IPS-18c (cell line): ENCODE results near the gene OBSCN.

Source experiments
- H3K4me3 ChIP-seq: 2 replicates; pipeline ENCODE4 v1.7.0; 2013; ENCODE audit warnings: low read depth, mild to moderate bottlenecking, low read length, moderate library complexity; ENCODE audit not compliant: insufficient read depth
- H3K9me3 ChIP-seq: one replicate; pipeline ENCODE4 v1.6.1; 2013; ENCODE audit warnings: mild to moderate bottlenecking, low read length, moderate library complexity; ENCODE audit not compliant: control insufficient read depth, insufficient read depth

OBSCN gene

DNA sequence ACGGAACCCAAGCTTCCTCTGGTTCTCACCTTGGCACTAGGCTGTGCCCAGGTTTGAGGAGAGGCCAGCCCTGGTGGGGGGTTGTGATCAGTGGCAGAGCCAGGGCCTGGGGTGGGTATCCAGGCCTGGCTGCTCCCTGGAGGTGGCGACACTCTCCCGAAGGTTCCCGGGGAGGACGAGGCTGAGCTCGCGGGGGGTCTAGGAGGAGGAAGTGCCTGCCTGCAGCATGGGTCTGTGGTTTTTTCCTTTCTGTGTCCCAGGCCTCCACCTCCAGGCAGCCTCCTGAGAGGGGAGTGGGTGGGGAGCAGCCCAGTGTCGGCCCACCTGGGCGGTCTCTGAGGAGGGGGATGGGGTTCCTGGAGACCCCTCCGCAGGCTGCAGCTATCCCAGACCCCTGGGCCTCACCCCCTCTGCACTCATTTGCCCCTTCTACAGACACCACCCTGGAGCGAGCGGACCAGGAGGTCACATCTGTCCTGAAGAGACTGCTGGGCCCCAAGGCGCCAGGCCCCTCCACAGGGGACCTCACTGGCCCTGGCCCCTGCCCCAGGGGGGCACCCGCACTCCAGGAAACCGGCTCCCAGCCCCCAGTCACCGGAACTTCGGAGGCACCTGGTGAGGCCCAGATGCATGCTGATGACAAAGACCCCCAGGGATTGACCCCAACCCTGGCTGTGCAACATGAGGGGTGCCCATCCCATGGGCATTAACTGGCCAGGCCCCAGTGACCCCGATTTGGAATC, 154.5 kb downstream of the OBSCN start:
- H3K9me3 ChIP-seq, result no peaks in the 10 kb centered on the region
- H3K4me3 ChIP-seq, result no peak overlapping the region

DNA sequence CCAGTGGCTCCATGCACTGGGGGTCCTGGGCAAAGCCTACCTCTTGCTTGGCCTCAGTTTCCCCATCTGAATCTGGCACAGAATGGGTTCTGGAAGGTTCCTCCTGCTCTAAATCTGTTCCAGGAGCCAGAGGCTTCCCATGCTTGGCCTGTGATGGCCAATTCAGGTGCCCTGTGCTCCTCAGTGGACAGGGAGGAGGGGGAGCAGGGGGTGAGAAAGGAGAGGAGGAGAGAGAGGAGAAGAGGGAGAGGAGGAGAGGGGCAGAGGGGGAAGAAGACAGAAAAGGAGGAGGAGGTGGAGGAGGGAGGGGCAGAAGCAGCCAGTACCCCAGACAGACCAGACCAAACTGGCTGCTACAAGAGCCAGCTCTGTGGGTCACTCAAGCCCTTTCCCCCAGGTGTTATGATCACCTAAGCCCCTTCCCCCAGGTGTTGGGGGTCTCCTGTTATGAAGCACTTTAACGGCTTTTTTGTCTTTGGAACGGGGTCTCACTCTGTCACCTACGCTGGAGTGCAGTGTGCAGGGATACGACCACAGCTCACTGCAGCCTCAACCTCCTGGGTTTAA, 155.1 kb downstream of the OBSCN start:
- Histone ChIP-seq H3K4me3 (no peak overlapping the region), H3K9me3 (no peaks in the 10 kb centered on the region)

DNA sequence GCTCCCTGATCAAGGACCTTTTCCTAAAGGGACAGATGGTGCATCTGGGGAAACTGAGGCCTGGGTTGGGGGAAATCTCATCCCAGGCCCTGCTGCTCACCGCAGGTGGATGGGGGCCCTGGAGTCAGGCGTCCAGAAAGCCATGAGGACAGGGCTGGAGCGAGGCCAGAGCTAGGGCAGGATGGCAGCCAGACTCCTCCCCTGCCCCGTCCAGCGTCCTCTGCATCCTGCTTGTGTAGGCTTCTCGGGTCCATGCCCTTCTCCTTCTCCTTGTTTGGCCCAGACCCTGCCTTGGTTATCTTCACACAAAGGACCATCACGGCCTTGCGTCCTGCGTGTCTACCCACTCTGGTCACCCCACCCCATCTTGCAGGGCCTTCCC, 155.8 kb downstream of the OBSCN start:
- no peaks in the 10 kb centered on the region for H3K9me3 ChIP-seq
- no peak overlapping the region for H3K4me3 ChIP-seq

DNA sequence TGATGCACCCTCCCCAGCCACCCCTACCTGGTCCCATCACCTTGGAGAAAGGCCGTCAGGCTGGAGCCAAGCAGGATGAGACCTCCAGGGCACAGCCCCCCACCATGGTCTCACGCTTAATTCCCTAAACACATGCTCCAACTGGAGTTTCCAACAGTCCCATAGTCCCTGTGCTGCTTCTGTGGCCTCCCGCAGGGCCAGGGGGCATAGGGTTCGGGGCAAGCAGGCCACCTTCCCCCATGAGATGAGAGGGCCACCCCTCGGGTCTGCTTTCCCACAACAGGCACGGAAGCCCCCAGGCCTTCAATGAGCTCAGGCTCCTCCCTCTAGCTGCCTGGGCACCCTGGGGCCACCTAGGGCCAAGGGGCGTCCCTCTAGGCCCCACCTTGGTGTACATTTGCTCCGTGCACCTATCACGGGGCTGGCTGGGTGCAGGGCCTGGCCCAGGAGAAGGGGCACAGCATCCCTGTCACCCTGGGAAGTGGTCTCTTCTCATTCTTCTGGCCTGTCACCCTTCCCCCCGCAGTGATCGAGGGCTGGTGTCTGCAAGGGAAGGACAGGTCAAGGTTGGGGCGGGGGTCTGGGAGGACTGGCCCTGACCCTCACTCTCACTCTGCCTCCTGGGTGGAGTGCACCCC, 156.3 kb downstream of the OBSCN start:
- Histone ChIP-seq H3K4me3 (no peak overlapping the region), H3K9me3 (no peaks in the 10 kb centered on the region)

DNA sequence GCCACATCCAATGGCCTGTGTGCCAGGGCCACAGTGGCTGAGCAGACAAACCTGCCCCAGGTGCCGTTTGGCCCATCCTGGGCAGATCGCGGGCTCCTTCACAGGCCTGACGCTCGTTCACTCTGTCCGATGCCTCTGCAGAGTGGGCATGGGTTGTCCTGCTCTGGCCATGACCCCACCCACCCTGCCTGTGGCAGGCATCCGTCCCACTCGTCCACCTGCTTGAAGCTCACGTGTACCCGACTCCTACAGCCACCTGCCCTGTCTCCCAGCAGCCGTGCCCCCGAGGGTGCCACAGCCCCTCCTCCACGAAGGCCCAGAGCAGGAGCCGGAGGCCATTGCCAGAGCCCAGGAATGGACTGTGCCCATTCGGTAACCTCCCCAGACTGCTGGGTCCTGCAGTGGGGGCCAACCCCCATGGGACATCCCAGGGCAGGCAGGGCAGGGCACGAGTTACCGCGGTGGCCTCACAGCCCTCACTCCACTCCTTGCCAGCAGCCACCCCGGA, 156.9 kb downstream of the OBSCN start:
- Histone ChIP-seq H3K9me3 (no peaks in the 10 kb centered on the region), H3K4me3 (no peak overlapping the region)

DNA sequence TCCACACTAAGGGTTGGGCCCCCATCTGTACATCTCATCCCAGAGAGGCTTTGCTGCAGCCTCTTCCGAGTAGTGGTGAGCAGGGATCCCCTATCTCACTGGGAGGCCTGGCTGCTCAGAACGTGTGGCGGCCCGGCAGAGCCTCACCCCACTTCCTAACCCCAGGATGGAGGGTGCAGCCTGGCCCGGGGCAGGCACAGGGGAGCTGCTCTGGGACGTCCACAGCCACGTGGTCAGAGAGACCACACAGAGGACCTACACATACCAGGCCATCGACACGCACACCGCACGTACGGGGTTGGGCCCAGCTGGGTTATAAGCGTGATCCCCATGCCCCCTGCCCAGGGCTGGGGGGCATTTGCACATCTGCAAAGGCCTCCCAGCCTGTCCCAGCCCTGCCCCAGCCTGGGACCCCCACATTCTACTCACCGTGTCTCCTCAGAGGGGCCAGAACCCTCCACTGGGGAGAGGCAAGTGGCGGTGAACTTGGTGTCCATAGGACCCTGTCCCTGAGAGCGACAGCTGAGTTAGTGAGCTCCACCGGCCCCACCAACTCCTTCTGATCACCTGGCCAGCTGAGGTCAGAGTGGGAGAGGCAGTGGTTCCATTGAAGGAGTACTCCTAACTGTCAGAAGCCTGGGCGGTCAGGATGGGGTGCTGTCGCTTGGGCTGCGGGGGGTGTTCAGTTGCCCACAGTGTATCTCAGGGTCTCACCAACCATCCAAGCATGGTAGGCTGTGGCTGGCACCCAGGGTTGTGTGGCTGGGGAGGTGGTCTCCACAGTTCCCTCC, 157.6 kb downstream of the OBSCN start:
- Histone ChIP-seq H3K9me3 (no peaks in the 10 kb centered on the region), H3K4me3 (no peak overlapping the region)

DNA sequence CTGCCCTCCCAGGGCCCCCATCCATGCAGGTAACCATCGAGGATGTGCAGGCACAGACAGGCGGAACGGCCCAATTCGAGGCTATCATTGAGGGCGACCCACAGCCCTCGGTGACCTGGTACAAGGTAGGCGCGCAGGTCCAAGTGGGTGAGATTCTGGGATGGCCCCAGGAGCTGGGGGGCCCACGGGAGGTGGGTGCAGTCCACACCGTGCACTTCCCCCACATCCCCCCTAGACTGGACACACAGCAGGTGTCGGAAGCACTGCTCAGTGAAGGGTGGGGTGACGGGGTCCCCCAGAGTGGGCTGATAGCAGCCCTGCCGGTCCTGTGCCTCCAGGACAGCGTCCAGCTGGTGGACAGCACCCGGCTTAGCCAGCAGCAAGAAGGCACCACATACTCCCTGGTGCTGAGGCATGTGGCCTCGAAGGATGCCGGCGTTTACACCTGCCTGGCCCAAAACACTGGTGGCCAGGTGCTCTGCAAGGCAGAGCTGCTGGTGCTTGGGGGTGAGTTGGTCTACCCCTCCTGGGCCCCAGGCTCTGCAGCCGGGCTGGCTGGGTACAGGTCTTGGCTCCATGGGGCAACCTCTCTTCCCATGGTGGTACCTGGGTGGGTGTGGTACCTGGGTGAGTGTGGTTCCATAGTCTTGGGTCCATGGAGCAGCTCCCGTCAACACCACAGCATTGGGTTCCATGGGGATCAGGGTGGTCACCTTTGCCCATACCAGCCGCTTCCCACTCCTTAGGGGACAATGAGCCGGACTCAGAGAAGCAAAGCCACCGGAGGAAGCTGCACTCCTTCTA, 158.4 kb downstream of the OBSCN start:
- Histone ChIP-seq H3K9me3 (no peaks in the 10 kb centered on the region), H3K4me3 (no peak overlapping the region)

DNA sequence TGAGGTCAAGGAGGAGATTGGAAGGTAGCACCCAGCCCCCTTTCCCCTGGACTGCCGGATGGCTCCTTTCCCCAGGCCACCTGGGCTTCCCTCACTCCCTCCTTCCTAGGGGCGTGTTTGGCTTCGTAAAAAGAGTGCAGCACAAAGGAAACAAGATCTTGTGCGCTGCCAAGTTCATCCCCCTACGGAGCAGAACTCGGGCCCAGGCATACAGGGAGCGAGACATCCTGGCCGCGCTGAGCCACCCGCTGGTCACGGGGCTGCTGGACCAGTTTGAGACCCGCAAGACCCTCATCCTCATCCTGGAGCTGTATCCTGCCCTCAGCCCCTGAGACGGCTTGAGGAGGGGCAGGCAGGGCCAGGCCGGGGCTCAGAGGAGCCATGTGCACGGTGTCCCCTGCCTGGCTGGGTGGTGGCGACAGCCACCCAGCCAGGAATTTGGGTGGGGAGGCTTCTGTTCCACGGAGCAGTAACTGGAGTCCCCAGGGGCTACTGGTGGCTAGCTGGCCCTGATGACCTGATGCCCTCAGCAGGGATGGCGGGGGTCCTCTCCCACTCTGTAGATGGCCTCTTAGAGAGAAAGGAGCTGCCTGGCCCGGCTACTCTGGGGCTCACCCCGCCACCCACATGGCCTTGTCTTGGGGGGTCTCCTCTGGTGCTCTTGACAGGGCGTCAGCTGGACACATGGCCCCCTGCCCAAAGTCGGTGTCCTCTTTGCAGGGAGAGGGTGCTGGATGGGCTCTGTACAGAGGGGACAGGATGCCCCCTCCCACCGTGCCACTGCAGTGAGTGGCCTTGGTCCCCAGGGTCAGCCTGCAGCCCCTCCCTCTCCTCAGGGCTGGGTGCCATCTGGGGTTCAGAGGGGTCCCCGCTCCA, 159.3 kb downstream of the OBSCN start:
- H3K4me3 ChIP-seq, result no peak overlapping the region
- no peaks in the 10 kb centered on the region for H3K9me3 ChIP-seq

DNA sequence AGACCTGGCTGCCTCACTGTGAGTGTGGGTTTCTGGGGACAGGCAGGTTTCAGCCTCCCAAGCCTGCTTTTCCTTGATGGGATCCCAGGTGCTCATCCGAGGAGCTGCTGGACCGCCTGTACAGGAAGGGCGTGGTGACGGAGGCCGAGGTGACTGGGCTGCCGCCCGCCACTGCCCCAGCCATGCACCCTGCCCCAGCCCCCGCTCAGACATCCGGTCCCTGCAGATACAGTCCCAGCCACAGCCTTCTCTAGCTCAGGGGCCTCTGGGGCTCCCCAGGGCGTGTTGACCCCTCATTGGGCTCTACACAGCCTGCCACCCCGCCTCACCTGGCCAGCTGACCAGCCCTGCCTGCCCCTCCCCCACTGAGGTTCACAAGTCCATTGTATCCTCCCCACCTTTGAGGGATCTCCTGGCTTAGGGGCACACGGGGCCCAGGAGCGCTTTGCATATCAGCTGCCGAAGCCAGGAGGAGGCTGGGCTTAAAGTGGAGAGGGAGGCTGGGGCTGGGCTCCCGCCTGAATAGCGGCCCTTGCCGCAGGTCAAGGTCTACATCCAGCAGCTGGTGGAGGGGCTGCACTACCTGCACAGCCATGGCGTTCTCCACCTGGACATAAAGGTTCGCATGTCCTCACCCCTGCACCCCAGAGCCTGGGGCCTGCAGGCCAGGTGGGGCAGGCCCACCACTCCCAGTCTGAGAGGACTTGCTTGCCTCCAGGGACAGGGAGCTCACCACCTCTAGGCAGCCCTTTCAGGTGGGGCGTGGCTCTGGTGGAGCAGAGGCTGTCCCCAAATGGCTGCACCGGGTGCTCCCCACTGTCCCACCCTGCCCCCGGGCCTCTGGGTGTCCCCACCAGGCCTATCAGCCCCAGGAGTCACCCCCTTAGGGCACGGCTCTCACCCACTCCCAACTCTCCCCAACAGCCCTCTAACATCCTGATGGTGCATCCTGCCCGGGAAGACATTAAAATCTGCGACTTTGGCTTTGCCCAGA, 160.3 kb downstream of the OBSCN start:
- H3K4me3 ChIP-seq, result no peak overlapping the region
- H3K9me3 ChIP-seq, result no peaks in the 10 kb centered on the region

DNA sequence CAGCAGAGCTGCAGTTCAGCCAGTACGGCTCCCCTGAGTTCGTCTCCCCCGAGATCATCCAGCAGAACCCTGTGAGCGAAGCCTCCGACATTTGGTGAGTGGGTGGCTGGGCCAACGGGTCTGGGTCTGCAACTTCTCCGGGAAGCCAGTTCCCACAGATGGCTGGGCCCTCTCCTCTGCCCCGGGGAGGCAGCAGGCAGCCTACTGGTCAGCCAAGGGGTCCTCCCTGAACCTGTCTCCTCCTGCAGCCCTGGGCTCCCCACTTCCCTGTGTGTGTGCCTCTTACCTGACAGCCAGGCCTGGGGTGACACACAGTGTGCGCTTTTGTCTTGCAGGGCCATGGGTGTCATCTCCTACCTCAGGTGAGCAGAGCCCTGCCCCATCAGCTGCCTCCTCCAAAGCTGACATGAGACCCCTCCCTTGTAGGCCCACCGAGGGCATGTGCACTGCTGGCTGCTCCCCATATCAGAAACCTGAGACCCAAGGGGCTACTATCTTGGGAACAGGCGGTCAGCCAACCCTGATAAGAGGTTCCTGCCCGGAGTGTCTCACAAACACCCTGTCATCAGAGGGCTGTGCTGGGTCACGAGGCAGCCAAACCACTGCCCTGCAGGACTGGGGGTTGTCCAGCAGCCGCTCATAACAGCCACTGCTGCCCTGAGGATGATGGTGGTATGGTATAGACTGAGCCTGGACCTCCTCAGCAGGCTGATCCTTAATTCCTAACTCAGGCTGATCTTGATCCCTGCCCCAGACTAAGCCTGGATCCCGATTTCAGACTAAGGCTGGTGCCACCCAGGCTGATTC, 161.2 kb downstream of the OBSCN start:
- Histone ChIP-seq H3K9me3 (no peaks in the 10 kb centered on the region), H3K4me3 (no peak overlapping the region)

DNA sequence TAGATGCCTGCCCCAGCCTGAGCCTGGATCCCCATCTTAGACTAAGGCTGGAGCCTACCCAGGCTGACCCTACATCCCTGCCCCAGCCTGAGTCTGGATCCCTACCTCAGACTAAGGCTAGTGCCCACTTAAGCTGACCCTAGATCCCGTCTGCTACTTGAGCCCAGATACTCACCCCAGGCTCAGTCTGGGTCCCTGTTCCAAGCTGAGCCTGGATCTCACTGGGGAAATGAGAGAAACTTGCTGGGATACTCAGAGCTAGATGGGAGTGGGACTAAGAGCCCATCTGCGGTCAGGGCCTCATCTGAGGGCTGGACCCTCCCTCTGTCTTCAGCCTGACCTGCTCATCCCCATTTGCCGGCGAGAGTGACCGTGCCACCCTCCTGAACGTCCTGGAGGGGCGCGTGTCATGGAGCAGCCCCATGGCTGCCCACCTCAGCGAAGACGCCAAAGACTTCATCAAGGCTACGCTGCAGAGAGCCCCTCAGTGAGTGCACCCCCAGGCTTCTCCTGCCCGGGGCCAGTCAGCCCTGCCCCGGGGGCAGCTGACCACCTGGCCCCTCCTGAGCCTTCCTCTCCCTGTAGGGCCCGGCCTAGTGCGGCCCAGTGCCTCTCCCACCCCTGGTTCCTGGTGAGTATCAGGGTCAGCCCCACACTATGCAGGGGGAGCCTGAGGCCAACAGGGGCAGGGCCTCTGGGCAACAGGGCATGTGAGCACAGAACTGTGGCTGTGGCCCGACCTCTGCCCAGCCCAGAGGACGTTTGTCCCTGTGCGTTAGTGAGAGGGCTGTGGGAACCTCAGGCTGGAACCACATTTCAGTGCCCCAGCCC, 162.0 kb downstream of the OBSCN start:
- H3K4me3 ChIP-seq, result no peak overlapping the region
- H3K9me3 ChIP-seq, result no peaks in the 10 kb centered on the region

DNA sequence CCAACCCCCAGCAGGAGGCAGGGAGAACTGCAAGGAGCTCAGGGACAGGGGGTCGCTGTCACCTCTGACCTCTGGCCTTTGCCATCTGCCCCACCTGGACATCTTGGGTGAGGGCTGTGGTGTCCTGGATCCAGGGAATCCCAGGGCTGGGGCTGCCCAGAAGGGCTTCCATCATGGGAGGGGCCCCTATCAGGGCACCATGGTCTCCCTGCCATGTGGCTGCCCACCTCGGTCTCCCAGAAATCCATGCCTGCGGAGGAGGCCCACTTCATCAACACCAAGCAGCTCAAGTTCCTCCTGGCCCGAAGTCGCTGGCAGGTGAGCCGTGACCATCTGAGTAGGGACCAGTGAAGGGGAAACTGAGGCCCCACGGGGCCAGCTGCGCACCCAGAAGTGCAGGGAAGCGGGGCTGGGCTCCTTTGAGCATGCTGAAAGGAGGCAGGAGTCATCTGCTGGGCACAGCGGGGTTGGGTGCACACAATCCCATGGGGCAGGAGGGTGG, 162.6 kb downstream of the OBSCN start:
- no peak overlapping the region for H3K4me3 ChIP-seq
- H3K9me3 ChIP-seq, result no peaks in the 10 kb centered on the region

DNA sequence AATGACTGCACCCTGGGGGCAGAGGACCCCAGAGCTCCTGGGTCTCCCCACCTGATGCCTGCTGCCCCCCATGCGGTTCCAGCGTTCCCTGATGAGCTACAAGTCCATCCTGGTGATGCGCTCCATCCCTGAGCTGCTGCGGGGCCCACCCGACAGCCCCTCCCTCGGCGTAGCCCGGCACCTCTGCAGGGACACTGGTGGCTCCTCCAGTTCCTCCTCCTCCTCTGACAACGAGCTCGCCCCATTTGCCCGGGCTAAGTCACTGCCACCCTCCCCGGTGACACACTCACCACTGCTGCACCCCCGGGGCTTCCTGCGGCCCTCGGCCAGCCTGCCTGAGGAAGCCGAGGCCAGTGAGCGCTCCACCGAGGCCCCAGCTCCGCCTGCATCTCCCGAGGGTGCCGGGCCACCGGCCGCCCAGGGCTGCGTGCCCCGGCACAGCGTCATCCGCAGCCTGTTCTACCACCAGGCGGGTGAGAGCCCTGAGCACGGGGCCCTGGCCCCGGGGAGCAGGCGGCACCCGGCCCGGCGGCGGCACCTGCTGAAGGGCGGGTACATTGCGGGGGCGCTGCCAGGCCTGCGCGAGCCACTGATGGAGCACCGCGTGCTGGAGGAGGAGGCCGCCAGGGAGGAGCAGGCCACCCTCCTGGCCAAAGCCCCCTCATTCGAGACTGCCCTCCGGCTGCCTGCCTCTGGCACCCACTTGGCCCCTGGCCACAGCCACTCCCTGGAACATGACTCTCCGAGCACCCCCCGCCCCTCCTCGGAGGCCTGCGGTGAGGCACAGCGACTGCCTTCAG, 163.3 kb downstream of the OBSCN start:
- Histone ChIP-seq H3K4me3 (no peak overlapping the region), H3K9me3 (no peaks in the 10 kb centered on the region)
